ENCODE data around the gene FGF12.

FGF12 gene

GRCh38 chr3:192751148-192751547 is 23.8 kb upstream of the FGF12 start:
- WGBS (ENCODE audit: extremely low coverage, insufficient coverage, insufficient read length): no CpG with 5 or more reads among the region's 2 CpGs
- Histone ChIP-seq H3K36me3 (ENCODE audit: control insufficient read depth in 1 of 2, insufficient read depth in 2 of 2, low read length in 2 of 2) (no peaks in the 10 kb centered on the region), H2AK5ac (ENCODE audit: low read length) (no peak overlapping the region), H4K91ac (ENCODE audit: low read depth, low read length) (no peak overlapping the region), H3K4me2 (ENCODE audit: low read length) (no peak overlapping the region), H2BK12ac (ENCODE audit: low read length) (no peak overlapping the region), H3K4me1 (ENCODE audit: control insufficient read depth in 1 of 2, insufficient read depth in 2 of 2, low read length in 2 of 2) (no peaks in the 10 kb centered on the region), H2BK5ac (ENCODE audit: low read depth, low read length, poor library complexity) (no peak overlapping the region), H3K14ac (ENCODE audit: low read length) (no peak overlapping the region), H4K12ac (ENCODE audit: low read depth, low read length) (no peak overlapping the region), H3K4ac (ENCODE audit: low read depth, low read length) (no peak overlapping the region), H3K27me3 (ENCODE audit: insufficient read depth, low read length) (no peaks in the 10 kb centered on the region), H3K18ac (ENCODE audit: low read length) (no peak overlapping the region), H3K79me2 (ENCODE audit: control insufficient read depth, insufficient read depth, low read length, poor library complexity) (no peaks in the 10 kb centered on the region), H3K4me3 (ENCODE audit: low read depth, low read length) (no peak overlapping the region), H4K8ac (ENCODE audit: low read depth, low read length) (no peak overlapping the region), H3K23ac (ENCODE audit: low read length) (no peak overlapping the region), H3K9ac (ENCODE audit: low read length) (no peak overlapping the region), H3K9me3 (ENCODE audit: insufficient read depth, low read depth, low read length) (no peaks in the 10 kb centered on the region), H3K79me1 (ENCODE audit: low read length) (no peaks in the 10 kb centered on the region), H3K27ac (ENCODE audit: low read depth, low read length) (no peak overlapping the region), H2BK120ac (ENCODE audit: insufficient read depth, low read length, poor library complexity) (no peak overlapping the region), H2AFZ (ENCODE audit: insufficient read depth, low read length, poor library complexity) (no peak overlapping the region)
- no peak for DNase-seq

- no peak for DNase-seq
- Histone ChIP-seq H3K79me1 (ENCODE audit: low read length) (no peaks in the 10 kb centered on the region), H2BK12ac (ENCODE audit: low read length) (no peak overlapping the region), H3K4ac (ENCODE audit: low read depth, low read length) (no peak overlapping the region), H3K14ac (ENCODE audit: low read length) (no peak overlapping the region), H3K23ac (ENCODE audit: low read length) (no peak overlapping the region), H2BK5ac (ENCODE audit: low read depth, low read length, poor library complexity) (no peak overlapping the region), H3K36me3 (ENCODE audit: control insufficient read depth in 1 of 2, insufficient read depth in 2 of 2, low read length in 2 of 2) (no peaks in the 10 kb centered on the region), H4K91ac (ENCODE audit: low read depth, low read length) (no peak overlapping the region), H2BK120ac (ENCODE audit: insufficient read depth, low read length, poor library complexity) (no peak overlapping the region), H2AFZ (ENCODE audit: insufficient read depth, low read length, poor library complexity) (no peak overlapping the region), H4K12ac (ENCODE audit: low read depth, low read length) (no peak overlapping the region), H3K4me3 (ENCODE audit: low read depth, low read length) (no peak overlapping the region), H4K8ac (ENCODE audit: low read depth, low read length) (no peak overlapping the region), H3K4me1 (ENCODE audit: control insufficient read depth in 1 of 2, insufficient read depth in 2 of 2, low read length in 2 of 2) (no peaks in the 10 kb centered on the region), H3K4me2 (ENCODE audit: low read length) (no peak overlapping the region), H3K27ac (ENCODE audit: low read depth, low read length) (no peak overlapping the region), H3K27me3 (ENCODE audit: insufficient read depth, low read length) (no peaks in the 10 kb centered on the region), H3K9ac (ENCODE audit: low read length) (no peak overlapping the region), H2AK5ac (ENCODE audit: low read length) (no peak overlapping the region), H3K79me2 (ENCODE audit: control insufficient read depth, insufficient read depth, low read length, poor library complexity) (no peaks in the 10 kb centered on the region), H3K9me3 (ENCODE audit: insufficient read depth, low read depth, low read length) (no peaks in the 10 kb centered on the region), H3K18ac (ENCODE audit: low read length) (no peak overlapping the region)
- 100% methylated on average over 1 of the region's 5 CpGs for WGBS (ENCODE audit: extremely low coverage, insufficient coverage, insufficient read length)
Observed at GRCh38 chr3:192750201-192750600, 22.9 kb upstream of the FGF12 start.

- Histone ChIP-seq H4K91ac (ENCODE audit: low read depth, low read length) (no peak overlapping the region), H3K27me3 (ENCODE audit: insufficient read depth, low read length) (no peaks in the 10 kb centered on the region), H3K9me3 (ENCODE audit: insufficient read depth, low read depth, low read length) (no peaks in the 10 kb centered on the region), H2BK120ac (ENCODE audit: insufficient read depth, low read length, poor library complexity) (no peak overlapping the region), H2BK5ac (ENCODE audit: low read depth, low read length, poor library complexity) (no peak overlapping the region), H2AFZ (ENCODE audit: insufficient read depth, low read length, poor library complexity) (no peak overlapping the region), H3K27ac (ENCODE audit: low read depth, low read length) (no peak overlapping the region), H3K23ac (ENCODE audit: low read length) (no peak overlapping the region), H3K4me2 (ENCODE audit: low read length) (no peak overlapping the region), H3K4me1 (ENCODE audit: control insufficient read depth in 1 of 2, insufficient read depth in 2 of 2, low read length in 2 of 2) (no peaks in the 10 kb centered on the region), H4K8ac (ENCODE audit: low read depth, low read length) (no peak overlapping the region), H3K9ac (ENCODE audit: low read length) (no peak overlapping the region), H3K14ac (ENCODE audit: low read length) (no peak overlapping the region), H4K12ac (ENCODE audit: low read depth, low read length) (no peak overlapping the region), H3K36me3 (ENCODE audit: control insufficient read depth in 1 of 2, insufficient read depth in 2 of 2, low read length in 2 of 2) (no peaks in the 10 kb centered on the region), H3K79me2 (ENCODE audit: control insufficient read depth, insufficient read depth, low read length, poor library complexity) (no peaks in the 10 kb centered on the region), H2AK5ac (ENCODE audit: low read length) (no peak overlapping the region), H2BK12ac (ENCODE audit: low read length) (no peak overlapping the region), H3K4me3 (ENCODE audit: low read depth, low read length) (no peak overlapping the region), H3K18ac (ENCODE audit: low read length) (no peak overlapping the region), H3K79me1 (ENCODE audit: low read length) (no peaks in the 10 kb centered on the region), H3K4ac (ENCODE audit: low read depth, low read length) (no peak overlapping the region)
- no CpG with 5 or more reads among the region's 3 CpGs for WGBS (ENCODE audit: extremely low coverage, insufficient coverage, insufficient read length)
- no peak for DNase-seq
Observed at GRCh38 chr3:192747746-192748145, 20.4 kb upstream of the FGF12 start.

- Histone ChIP-seq H2BK12ac (ENCODE audit: low read length) (no peak overlapping the region), H4K12ac (ENCODE audit: low read depth, low read length) (no peak overlapping the region)
Observed at GRCh38 chr3:192747145-192747544, 19.8 kb upstream of the FGF12 start.

More at GRCh38 chr3:192747145-192747544, 19.8 kb upstream of the FGF12 start:
- Histone ChIP-seq H2BK5ac (ENCODE audit: low read depth, low read length, poor library complexity) (no peak overlapping the region), H2BK120ac (ENCODE audit: insufficient read depth, low read length, poor library complexity) (no peak overlapping the region), H3K23ac (ENCODE audit: low read length) (no peak overlapping the region), H3K4me2 (ENCODE audit: low read length) (no peak overlapping the region), H3K9me3 (ENCODE audit: insufficient read depth, low read depth, low read length) (no peaks in the 10 kb centered on the region), H4K91ac (ENCODE audit: low read depth, low read length) (no peak overlapping the region), H3K27me3 (ENCODE audit: insufficient read depth, low read length) (no peaks in the 10 kb centered on the region), H3K4me3 (ENCODE audit: low read depth, low read length) (no peak overlapping the region), H3K79me1 (ENCODE audit: low read length) (no peaks in the 10 kb centered on the region), H3K4me1 (ENCODE audit: control insufficient read depth in 1 of 2, insufficient read depth in 2 of 2, low read length in 2 of 2) (no peaks in the 10 kb centered on the region), H3K36me3 (ENCODE audit: control insufficient read depth in 1 of 2, insufficient read depth in 2 of 2, low read length in 2 of 2) (no peaks in the 10 kb centered on the region), H2AFZ (ENCODE audit: insufficient read depth, low read length, poor library complexity) (no peak overlapping the region), H3K79me2 (ENCODE audit: control insufficient read depth, insufficient read depth, low read length, poor library complexity) (no peaks in the 10 kb centered on the region), H3K14ac (ENCODE audit: low read length) (no peak overlapping the region), H3K27ac (ENCODE audit: low read depth, low read length) (no peak overlapping the region), H4K8ac (ENCODE audit: low read depth, low read length) (no peak overlapping the region), H3K18ac (ENCODE audit: low read length) (no peak overlapping the region), H3K4ac (ENCODE audit: low read depth, low read length) (no peak overlapping the region), H2AK5ac (ENCODE audit: low read length) (no peak overlapping the region), H3K9ac (ENCODE audit: low read length) (no peak overlapping the region)
- no CpG with 5 or more reads among the region's 1 CpG for WGBS (ENCODE audit: extremely low coverage, insufficient coverage, insufficient read length)
- DNase-seq: no peak
